ENCODE data around the gene SCN9A.
"Not testable (repeated sequence)": the region's sequence is repeated elsewhere in the genome, so short reads cannot be mapped to it uniquely, and the experiment has no call there.

The SCN9A gene

GRCh38 chr2:166375195-166375735, 479 bp downstream of the SCN9A start:
- peak; percentile 21 for DNase-seq (ENCODE audit: low spot score)

- no peak for DNase-seq (ENCODE audit: low spot score)
These were observed 1.8 kb downstream of the SCN9A start for GRCh38 chr2:166373951-166374350.

- no peak for DNase-seq (ENCODE audit: low spot score)
These were observed 2.2 kb downstream of the SCN9A start for GRCh38 chr2:166373539-166373938.

GRCh38 chr2:166373105-166373504, 2.6 kb downstream of the SCN9A start:
- no peak for DNase-seq (ENCODE audit: low spot score)

- no peak for DNase-seq (ENCODE audit: low spot score)
These were observed 3.7 kb downstream of the SCN9A start for GRCh38 chr2:166372046-166372445.

- DNase-seq (ENCODE audit: low spot score) = no peak
These were observed 9.8 kb downstream of the SCN9A start for GRCh38 chr2:166365803-166366420.

- DNase-seq (ENCODE audit: low spot score) = no peak
These were observed 10.5 kb downstream of the SCN9A start for GRCh38 chr2:166365239-166365638.

- no peak for DNase-seq (ENCODE audit: low spot score)
These were observed 11.1 kb downstream of the SCN9A start for GRCh38 chr2:166364476-166365161.

- no peak for DNase-seq (ENCODE audit: low spot score)
These were observed 14.2 kb downstream of the SCN9A start for GRCh38 chr2:166361351-166362153.

- no peak for DNase-seq (ENCODE audit: low spot score)
These were observed 14.8 kb downstream of the SCN9A start for GRCh38 chr2:166360906-166361305.

- no peak for DNase-seq (ENCODE audit: low spot score)
These were observed 15.3 kb downstream of the SCN9A start for GRCh38 chr2:166360426-166360825.

- not testable (repeated sequence) for DNase-seq (ENCODE audit: low spot score)
These were observed 17.8 kb downstream of the SCN9A start for GRCh38 chr2:166357950-166358321.

GRCh38 chr2:166357068-166357949, 18.4 kb downstream of the SCN9A start:
- no peak for DNase-seq (ENCODE audit: low spot score)

- DNase-seq (ENCODE audit: low spot score) = peak; percentile 14
These were observed 24.4 kb downstream of the SCN9A start for GRCh38 chr2:166351319-166351718.

- DNase-seq (ENCODE audit: low spot score) = no peak
These were observed 25.2 kb downstream of the SCN9A start for GRCh38 chr2:166350525-166350924.

- peak; percentile 45 for DNase-seq (ENCODE audit: low spot score)
These were observed 31.2 kb downstream of the SCN9A start for GRCh38 chr2:166344286-166345113.

GRCh38 chr2:166343467-166343866, 32.3 kb downstream of the SCN9A start:
- DNase-seq (ENCODE audit: low spot score) = no peak

GRCh38 chr2:166341426-166341825, 34.3 kb downstream of the SCN9A start:
- DNase-seq (ENCODE audit: low spot score) = no peak

GRCh38 chr2:166338831-166339339, 36.9 kb downstream of the SCN9A start:
- DNase-seq (ENCODE audit: low spot score) = no peak

- no peak for DNase-seq (ENCODE audit: low spot score)
These were observed 37.8 kb downstream of the SCN9A start for GRCh38 chr2:166337932-166338331.

- no peak for DNase-seq (ENCODE audit: low spot score)
These were observed 40.5 kb downstream of the SCN9A start for GRCh38 chr2:166335284-166335683.

Data from AG20443 (cell line).